OCI-LY3 (cell line): Measurements from ENCODE around the gene CERCAM.

ENCODE experiments used
- CTCF ChIP-seq: fragments of 200-600, 300-600 bp; sonication (generic); IDR thresholded peaks from 2 replicates; pipeline ENCODE4 v1.5.1; 2014; ENCODE audit warnings: antibody characterized with exemption, low read length, low read depth
- EZH2phosphoT487 ChIP-seq: fragments of 200-600 bp; shearing (Covaris generic); IDR thresholded peaks from 2 replicates; pipeline ENCODE4 v1.6.1; 2018; ENCODE audit warnings: antibody characterized with exemption, mixed run types, low read depth

- TF ChIP-seq CTCF (no peak), EZH2phosphoT487 (no peak)
Observed at GRCh38 chr9:128396970-128397613, 23.6 kb upstream of the CERCAM start.
